HG03521 (cell line): Measurements from ENCODE around the gene NAV2.
A peak's percentile ranks its signal among the peaks of the same experiment; 100 is the strongest.

ENCODE experiments used
- ATAC-seq: cut with Tn5 transposase; IDR thresholded peaks from one replicate; pipeline ENCODE4 v1.9.1; 2021; ENCODE audit warnings: mild to moderate bottlenecking, moderate library complexity; ENCODE audit not compliant: unreplicated experiment

Gene NAV2

GRCh38 chr11:19962801-19963175 is 250.2 kb downstream of the NAV2 start:
- no peak for ATAC-seq

GRCh38 chr11:19963697-19964387 is 251.2 kb downstream of the NAV2 start:
- no peak for ATAC-seq

DNA sequence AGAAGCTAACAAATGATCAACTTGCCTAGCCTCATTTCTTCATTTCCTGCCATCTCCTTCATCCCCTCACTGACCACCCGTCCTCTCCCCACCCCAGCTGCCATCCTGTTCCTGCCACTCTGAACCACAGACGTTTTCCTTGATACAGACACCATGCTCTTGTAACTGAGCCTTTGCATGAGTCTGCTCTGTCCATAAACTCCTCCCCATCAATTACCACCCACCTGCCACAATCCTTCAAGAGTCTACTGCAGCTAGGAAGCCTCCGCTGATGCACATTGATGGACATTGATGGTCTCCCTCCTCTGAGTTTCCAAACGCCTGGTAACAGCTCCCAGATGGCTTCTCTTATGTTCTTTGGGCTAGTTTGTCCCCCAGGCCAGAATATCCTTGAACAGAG is 253.8 kb downstream of the NAV2 start:
- ATAC-seq, result no peak

GRCh38 chr11:19966927-19967326 is 254.3 kb downstream of the NAV2 start:
- ATAC-seq, result no peak

DNA sequence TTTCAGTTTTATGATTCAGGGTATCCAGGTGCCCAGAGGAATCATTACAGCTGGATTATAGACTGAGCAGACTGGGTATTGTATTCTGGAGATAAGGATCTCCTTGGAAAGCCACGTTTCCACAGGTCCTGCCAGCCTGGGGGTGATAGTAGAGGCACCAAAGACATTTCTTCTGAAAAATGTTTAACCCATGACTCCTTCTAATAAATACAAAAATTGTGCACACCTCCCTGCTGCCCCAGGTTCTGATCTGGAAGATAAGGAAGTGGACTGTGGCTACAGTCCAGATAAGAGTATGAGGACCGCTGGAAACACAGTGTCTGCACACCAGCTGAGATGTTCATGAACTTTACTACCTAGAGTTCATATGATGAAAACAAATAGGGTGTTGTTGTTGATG is 255.2 kb downstream of the NAV2 start:
- ATAC-seq, result no peak

DNA sequence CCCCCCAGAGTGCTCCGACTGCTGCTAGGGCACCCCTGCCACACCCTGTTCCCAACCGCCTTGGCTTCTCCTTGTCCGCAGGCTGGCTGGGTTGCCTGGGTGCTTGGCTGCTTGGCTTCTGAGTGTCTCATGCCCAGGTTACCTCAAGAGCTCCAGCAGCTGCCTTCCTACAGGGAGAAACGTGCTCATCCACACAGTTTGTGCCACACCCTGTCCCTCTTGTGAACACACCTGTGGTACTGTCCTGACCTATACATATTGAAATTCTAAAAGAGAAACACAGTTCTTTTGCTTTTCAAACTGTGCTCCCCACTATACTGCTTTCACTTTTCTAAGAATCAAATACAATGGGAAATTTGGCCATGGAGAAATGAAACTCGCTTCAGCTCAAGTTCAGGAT is 256.2 kb downstream of the NAV2 start:
- no peak for ATAC-seq

GRCh38 chr11:19970944-19971343 is 258.3 kb downstream of the NAV2 start:
- no peak for ATAC-seq

DNA sequence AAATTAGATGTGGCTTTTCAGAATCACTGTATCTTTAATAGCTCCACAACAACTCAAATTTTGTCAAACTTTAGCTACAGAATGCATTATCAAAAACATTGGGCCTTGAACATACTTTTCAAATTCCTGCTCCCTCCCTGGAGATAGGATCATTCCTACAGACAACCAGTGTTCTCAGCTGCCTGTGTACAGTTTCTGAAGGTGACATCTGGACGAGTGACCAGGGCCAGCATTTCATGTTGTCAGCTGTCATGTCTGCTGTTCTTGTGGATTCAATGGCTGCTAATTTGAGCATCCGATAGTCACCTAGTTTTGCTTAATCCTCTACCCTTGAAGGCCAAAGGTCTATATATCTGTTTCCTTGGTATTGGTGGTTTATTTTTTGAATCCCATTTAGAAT is 259.5 kb downstream of the NAV2 start:
- ATAC-seq, result no peak

DNA sequence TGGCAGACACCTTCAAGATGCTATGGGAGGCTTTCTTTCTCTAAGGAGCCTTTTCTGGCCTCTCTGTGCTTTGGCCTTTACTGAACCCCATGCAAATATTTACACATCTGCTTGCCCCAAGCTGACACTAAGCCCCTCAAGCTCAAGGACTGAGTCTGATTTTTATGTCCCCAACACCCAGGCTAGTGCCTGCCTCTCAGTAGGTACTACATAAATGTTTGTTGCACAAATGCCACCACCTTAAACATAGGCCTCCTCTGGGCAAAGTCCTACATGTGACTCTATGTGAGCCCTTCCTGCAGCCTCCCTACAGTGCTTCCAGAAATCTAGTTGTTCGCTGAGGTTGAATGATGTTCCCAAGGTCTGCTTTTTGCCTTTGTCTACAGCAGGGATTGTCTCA is 260.0 kb downstream of the NAV2 start:
- ATAC-seq, result no peak

- ATAC-seq, result no peak
Observed at GRCh38 chr11:19973136-19973635, 260.5 kb downstream of the NAV2 start.

GRCh38 chr11:19974886-19975285 is 262.2 kb downstream of the NAV2 start:
- ATAC-seq, result no peak

DNA sequence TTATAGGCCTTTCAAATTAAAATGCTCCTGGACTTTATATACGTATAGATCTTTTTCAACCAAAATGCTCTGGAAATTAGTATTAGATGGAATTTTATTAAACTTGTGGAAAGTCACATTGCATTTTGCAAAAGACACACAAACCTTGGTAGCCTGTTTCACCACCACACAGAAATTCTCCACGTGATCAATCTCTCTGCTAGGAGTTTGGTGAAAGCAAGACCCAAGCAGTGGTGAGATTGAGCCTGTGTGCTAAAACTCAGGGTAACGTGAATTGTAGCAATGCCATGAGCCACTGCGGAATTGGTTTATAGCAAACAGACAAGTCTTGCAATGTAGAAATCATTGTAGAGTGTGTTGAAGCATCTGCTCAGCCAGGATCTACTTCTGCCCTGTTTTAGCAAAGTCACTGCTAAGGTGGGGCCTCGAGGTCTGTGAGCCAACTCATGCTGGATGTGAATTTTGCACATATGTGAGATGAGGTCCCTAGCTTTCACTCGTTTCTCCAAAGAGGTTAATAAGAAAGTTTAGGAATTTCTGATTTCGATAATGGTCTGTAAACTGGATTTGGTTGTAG is 262.9 kb downstream of the NAV2 start:
- no peak for ATAC-seq

DNA sequence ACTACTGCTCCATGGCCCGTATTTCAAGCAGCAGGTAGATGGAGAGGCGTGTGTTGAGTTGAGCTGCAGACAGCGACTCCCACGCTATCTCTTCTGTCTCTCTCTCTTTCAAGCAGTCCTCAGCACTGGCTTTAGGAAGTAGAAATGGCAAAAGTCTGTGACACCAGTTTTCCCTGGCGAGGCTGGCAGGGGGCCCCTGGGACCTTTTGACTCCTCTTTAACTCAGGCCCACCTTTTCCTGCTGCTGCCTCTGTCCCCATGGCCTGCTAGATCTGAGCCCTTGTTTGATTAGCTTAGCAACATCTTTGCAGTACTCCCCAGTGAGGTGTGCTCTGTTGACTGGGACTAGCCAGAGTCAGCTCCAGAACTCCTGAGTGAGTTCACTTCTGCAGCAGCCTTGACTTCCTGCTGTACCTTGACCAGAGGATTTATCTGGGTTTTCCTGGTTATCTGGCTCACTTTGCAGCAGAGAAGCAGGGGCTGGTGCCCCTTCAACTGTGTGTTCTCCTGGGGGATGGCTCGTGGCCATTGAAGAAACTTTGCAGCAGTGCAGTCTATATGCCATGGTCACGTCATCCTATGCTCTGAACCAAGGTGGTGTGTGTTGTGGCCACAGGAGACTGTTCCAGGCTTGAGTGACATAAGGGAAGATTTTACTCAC is 263.8 kb downstream of the NAV2 start:
- ATAC-seq, result no peak

DNA sequence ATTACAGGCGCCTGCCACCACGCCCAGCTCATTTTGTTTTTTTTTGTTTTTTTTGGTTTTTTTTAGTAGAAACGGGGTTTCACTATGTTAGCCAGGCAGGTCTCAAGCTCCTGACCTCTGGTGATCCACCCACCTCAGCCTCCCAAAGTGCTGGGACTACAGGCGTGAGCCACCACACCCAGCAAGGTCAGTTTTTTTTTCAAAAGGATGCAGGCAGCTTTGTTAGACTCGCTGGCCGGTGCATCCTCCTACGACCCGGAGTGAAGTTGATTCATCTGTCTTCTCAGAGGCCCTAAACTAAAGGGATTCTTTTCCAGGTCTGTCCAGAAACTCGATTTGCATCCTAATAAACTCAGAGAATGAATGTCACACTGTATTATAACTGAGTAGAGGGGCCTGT is 265.3 kb downstream of the NAV2 start:
- ATAC-seq, result no peak

- peak; percentile 45 for ATAC-seq
Observed at GRCh38 chr11:19978668-19979518, 266.3 kb downstream of the NAV2 start.

GRCh38 chr11:19979519-19979845 is 266.8 kb downstream of the NAV2 start:
- ATAC-seq, result peak; percentile 58

- no peak for ATAC-seq
Observed at GRCh38 chr11:19980388-19980787, 267.8 kb downstream of the NAV2 start.

GRCh38 chr11:19980957-19981669 is 268.5 kb downstream of the NAV2 start:
- ATAC-seq, result no peak

- ATAC-seq, result no peak
Observed at GRCh38 chr11:19982774-19983495, 270.3 kb downstream of the NAV2 start.

DNA sequence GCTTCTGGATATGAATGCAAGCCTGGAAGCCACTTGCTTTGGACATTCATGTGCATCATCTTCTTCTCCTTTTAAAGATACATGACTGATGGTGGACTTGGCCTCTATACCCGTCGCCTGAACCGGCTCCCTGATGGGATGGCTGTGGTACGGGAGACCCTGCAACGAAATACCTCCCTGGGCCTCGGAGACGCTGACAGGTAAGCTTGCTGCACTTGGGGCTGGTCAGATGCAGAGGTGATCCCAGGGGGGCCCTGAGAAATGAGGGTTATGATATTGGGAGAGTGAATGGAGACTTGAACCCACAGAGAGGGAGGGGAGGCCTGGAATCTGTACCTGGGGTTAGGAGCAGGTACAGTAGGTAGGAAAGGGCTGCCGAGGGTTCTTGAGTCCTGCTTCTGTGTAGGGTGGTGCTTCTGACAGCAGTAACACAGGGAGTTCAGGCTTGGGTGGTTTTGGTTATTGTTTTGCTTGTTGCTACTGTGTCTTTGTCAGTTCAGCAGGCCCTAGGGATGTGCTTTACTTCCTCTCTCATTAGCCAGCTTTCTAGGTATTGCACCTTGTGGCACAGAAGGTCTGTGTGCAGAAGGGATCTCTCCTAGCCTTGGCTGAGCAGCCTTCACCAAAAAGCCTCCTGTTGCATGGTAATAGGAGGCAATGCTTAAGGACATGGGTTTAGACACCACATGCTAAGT is 271.6 kb downstream of the NAV2 start:
- no peak for ATAC-seq
